GM10248 (cell line): ENCODE measurements around the gene BMPR1A.
A peak's percentile ranks its signal among the peaks of the same experiment; 100 is the strongest.

Source experiments
- CTCF ChIA-PET: fragments of 300-600 bp; sonication (Branson Sonifier 250); formaldehyde crosslinking; extraction: SDS; loops from one replicate; lab custom pipeline; 2021; ENCODE audit warnings: antibody characterized with exemption; lab: Yijun Ruan, JAX
- POLR2A ChIA-PET: fragments of 350-650 bp; sonication (Branson Sonifier 250); formaldehyde crosslinking; extraction: SDS; loops from one replicate; lab custom pipeline; 2020; ENCODE audit warnings: antibody characterized with exemption; lab: Yijun Ruan, JAX
- DNase-seq: peaks from one replicate; pipeline ENCODE4 v3.0.0; 2012; ENCODE audit errors: extremely low spot score
- TF ChIP-seq, protein P1 (sequence below): IDR thresholded peaks from 2 replicates; pipeline ENCODE4 v1.5.1; 2012; ENCODE audit warnings: mild to moderate bottlenecking, low read depth; ENCODE audit errors: extremely low read depth, missing control alignments, control extremely low read depth

The BMPR1A gene

DNA sequence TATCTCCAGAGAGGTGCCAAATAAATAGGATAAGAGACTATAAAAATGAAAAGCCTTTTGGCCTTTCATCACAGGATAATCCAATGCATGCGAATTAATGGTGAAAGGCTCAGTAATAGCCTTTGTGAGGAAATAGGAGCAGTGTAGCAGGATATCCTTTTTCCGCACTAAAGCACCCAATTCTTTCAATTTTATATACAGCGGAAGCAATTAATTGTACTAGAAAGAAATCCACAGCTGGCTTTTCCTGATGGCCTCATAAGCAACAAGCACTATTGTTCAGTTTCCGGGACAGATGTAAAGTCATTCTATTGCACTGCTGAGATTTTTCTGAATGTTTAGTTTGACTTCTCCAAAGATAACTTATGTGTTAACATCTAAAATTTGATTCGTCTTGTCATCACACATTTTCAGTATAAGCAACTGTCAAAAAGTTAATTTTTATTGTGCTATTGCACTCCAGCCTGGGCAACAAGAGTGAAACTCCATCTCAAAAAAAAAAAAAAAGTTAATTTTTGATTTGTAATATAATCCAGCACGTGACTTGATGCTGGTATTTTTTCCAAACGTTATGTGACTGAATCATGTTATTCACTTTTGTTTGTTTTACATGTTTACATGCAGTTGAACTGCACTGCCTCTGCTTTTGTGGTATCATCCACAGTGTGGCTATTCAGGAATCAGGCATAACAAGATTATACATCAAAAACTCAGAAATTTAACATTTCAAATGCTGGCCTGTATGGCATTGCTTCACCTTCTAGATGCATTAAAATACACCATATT, 8.4 kb upstream of the BMPR1A start:
- no peak for DNase-seq
- POLR2A ChIA-PET = no interaction called here
- TF ChIP-seq, protein P1, sequence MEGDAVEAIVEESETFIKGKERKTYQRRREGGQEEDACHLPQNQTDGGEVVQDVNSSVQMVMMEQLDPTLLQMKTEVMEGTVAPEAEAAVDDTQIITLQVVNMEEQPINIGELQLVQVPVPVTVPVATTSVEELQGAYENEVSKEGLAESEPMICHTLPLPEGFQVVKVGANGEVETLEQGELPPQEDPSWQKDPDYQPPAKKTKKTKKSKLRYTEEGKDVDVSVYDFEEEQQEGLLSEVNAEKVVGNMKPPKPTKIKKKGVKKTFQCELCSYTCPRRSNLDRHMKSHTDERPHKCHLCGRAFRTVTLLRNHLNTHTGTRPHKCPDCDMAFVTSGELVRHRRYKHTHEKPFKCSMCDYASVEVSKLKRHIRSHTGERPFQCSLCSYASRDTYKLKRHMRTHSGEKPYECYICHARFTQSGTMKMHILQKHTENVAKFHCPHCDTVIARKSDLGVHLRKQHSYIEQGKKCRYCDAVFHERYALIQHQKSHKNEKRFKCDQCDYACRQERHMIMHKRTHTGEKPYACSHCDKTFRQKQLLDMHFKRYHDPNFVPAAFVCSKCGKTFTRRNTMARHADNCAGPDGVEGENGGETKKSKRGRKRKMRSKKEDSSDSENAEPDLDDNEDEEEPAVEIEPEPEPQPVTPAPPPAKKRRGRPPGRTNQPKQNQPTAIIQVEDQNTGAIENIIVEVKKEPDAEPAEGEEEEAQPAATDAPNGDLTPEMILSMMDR = no peak
- CTCF ChIA-PET = interaction anchor here (1.5 kb wide), 1 partner anchor 20 kb away, joined by 3 read pairs; no protein-coding TSS in a partner anchor

DNA sequence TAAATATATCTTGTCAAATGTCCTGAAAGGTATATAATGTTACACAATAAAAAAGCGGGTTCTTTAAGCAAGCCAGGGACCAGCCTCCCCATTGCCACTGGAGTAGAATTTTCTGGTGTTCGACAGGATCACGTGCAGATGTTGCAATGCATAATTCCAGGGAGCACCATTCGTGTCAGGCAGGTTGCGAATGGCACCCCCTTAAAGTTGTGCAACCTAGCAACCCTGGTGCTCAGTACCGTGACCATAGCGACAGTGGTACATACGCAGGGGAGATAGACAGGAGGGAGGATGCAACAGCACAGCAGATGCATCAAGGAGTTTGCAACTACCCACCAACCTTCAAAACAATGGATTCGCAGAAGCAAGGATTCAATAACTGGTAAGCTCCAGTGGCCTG, 6.6 kb upstream of the BMPR1A start:
- ChIA-PET CTCF (no interaction called here), POLR2A (no interaction called here)
- no peak for DNase-seq
- TF ChIP-seq, protein P1 = no peak

DNA sequence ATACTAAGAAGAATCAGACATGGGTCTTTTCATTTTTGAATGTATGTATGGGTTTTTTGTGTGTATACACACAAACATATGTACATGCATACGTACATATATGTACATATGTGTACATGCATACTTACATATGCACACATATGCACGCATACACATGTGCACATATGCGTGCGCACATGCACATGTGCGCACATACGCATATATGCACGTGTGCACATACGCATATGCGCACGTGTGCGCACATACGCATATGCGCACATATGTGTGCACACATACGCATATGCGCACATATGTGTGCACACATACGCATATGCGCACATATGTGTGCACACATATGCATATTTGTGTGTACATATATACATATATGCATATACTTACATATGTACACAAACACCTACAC, 4.9 kb upstream of the BMPR1A start:
- DNase-seq = no peak
- TF ChIP-seq, protein P1 = no peak
- POLR2A ChIA-PET = no interaction called here
- CTCF ChIA-PET = interaction anchor here (0.9 to 2.2 kb wide), 2 partner anchors 18 to 101 kb away, joined by 3 to 10 read pairs; no protein-coding TSS in a partner anchor

DNA sequence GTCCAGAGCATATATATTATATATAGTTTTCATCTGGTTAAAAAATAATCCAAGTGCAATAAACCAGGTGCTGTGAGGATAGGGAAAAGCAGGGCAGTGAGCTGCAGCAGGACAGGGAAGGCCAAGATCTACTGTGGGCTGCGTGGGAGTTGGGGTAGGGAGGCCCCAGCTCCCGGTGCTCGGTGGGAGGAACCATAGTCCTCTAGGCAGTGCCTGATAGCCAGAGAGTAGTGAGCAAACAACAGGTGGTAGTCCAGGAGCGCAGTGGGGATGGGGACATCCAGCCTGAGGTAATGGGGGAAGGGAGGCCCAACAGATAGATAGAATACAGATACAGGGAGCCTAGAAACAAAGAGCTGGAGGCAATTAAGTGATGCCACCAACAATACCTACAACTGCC, 4.1 kb upstream of the BMPR1A start:
- ChIA-PET CTCF (interaction anchor here (0.9 to 2.2 kb wide), 3 partner anchors 19 to 150 kb away, joined by 3 to 10 read pairs (median 4); no protein-coding TSS in a partner anchor), POLR2A (no interaction called here)
- no peak for DNase-seq
- TF ChIP-seq, protein P1 = no peak

DNA sequence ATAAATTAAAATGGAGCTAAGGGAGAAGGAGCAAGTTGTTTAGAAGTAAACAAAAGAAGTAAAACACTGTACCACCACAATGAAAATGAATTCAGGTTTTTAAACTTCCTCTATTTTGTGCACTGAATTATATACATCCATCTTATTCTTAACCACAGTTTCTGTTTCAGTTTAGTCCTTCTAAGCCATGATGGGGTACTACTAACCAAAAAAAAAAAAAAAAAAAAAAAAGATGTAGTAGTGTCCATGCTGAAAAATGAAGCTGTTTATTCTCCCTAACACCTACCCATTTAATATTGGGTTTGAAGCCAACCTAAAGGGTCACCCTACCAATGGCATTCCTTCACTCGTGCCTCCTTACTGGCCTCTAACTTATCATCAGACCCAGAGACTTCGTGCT, 3.4 kb upstream of the BMPR1A start:
- CTCF ChIA-PET = interaction anchor here (0.9 to 2.2 kb wide), 5 partner anchors 11 to 149 kb away, joined by 3 to 10 read pairs (median 3); no protein-coding TSS in a partner anchor
- POLR2A ChIA-PET = interaction anchor here (0.6 kb wide), 1 partner anchor 39 kb away, joined by 7 read pairs; no protein-coding TSS in a partner anchor
- TF ChIP-seq, protein P1 = no peak
- peak; percentile 33 for DNase-seq

DNA sequence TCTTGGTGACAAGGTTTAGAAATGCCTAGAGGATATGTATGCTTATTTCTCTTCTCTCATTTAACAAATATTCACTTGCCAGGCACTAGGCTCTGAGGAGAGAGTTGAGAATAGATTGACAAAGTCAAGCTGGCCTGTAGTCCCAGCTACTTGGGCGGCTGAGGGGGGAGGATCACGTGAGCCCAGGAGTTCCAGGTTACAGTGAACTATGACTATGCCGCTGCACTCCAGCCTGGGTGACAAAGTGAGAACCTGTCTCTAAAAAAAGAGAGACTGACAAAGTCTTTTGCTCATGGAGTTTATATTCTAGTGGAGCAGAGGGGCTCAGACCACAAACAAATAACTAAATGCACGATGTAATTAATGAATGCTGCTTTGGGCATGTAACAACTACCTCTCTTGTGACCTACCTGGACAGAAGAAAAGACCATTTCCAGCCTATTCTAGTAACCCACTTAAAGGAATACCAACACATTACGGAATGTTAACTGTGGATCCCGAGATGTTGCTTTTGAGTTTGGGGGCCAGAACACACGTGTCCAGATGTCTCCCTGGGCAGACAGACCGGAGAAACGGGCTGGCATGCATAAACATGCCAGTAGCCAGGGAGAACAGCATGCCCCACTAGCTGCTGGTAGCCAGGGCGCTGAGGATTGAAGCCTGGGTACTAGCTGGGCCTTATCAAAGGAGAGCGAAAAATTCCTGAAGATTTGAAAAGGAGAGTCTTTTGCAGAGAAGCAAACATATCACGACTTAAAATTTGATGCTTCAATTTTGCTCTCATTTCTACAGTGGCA, 2.6 kb upstream of the BMPR1A start:
- TF ChIP-seq, protein P1 = no peak

More for the DNA sequence above, 2.6 kb upstream of the BMPR1A start:
- ChIA-PET CTCF (interaction anchor here (1.3 to 2.2 kb wide), 3 partner anchors 12 to 45 kb away, joined by 3 to 10 read pairs (median 3); no protein-coding TSS in a partner anchor), POLR2A (interaction anchor here (0.6 kb wide), 1 partner anchor 40 kb away, joined by 7 read pairs; no protein-coding TSS in a partner anchor)
- DNase-seq = no peak
